GM23248 (cell line): ENCODE data around the gene TNFRSF1B. TPM values are rescaled to one million over a fixed set of nuclear protein-coding genes. Genes with fewer than 3 reads are reported as not detected.

ENCODE experiments used
- DNase-seq: peaks from one replicate; pipeline ENCODE4 v3.0.0-alpha.2; 2015
- H2AFZ ChIP-seq: fragments of 200-600 bp; sonication (generic); 2 replicates; pipeline ENCODE4 v1.6.1; 2016; ENCODE audit warnings: antibody characterized with exemption
- H3F3A ChIP-seq: fragments of 200-600 bp; sonication (generic); 2 replicates; pipeline ENCODE4 v1.6.1; 2016; ENCODE audit warnings: mild to moderate bottlenecking, antibody characterized with exemption, mixed run types; ENCODE audit not compliant: insufficient read depth
- H3K27ac ChIP-seq: fragments of 200-600 bp; sonication (generic); 2 replicates; pipeline ENCODE4 v1.5.1; 2016; ENCODE audit warnings: mild to moderate bottlenecking
- H3K27me3 ChIP-seq: fragments of 200-600 bp; sonication (generic); replicated peaks from 2 replicates; pipeline ENCODE4 v1.6.1; 2016; ENCODE audit warnings: mild to moderate bottlenecking; ENCODE audit not compliant: insufficient read depth
- H3K36me3 ChIP-seq: fragments of 200-600 bp; sonication (generic); 2 replicates; pipeline ENCODE4 v1.6.1; 2016; ENCODE audit warnings: low read depth, mild to moderate bottlenecking
- H3K4me1 ChIP-seq: fragments of 200-600 bp; sonication (generic); 2 replicates; pipeline ENCODE4 v1.6.1; 2016; ENCODE audit warnings: mild to moderate bottlenecking; ENCODE audit not compliant: insufficient read depth
- H3K4me2 ChIP-seq: fragments of 200-600 bp; sonication (generic); one replicate; pipeline ENCODE4 v1.6.1; 2016; ENCODE audit warnings: mild to moderate bottlenecking; ENCODE audit not compliant: unreplicated experiment
- H3K4me3 ChIP-seq: fragments of 200-600 bp; sonication (generic); 2 replicates; pipeline ENCODE4 v1.5.1; 2016; ENCODE audit warnings: mild to moderate bottlenecking
- H3K79me2 ChIP-seq: fragments of 200-600 bp; sonication (generic); 2 replicates; pipeline ENCODE4 v1.6.1; 2016; ENCODE audit warnings: mild to moderate bottlenecking; ENCODE audit not compliant: insufficient read depth
- H3K9ac ChIP-seq: fragments of 200-600 bp; sonication (generic); 2 replicates; pipeline ENCODE4 v1.6.1; 2016; ENCODE audit warnings: mild to moderate bottlenecking
- H3K9me2 ChIP-seq: fragments of 200-600 bp; sonication (generic); 2 replicates; pipeline ENCODE4 v1.6.1; 2016; ENCODE audit warnings: mixed run types, mild to moderate bottlenecking, moderate library complexity; ENCODE audit not compliant: insufficient read depth
- H3K9me3 ChIP-seq: fragments of 200-600 bp; sonication (generic); one replicate; pipeline ENCODE4 v1.6.1; 2017; ENCODE audit warnings: low read depth
- H4K20me1 ChIP-seq: fragments of 200-600 bp; sonication (generic); 2 replicates; pipeline ENCODE4 v1.6.0; 2016; ENCODE audit not compliant: insufficient read depth
- EZH2 ChIP-seq: fragments of 200-600 bp; sonication (generic); IDR thresholded peaks from 2 replicates; pipeline ENCODE4 v1.6.1; 2018; ENCODE audit warnings: antibody characterized with exemption, mild to moderate bottlenecking; ENCODE audit not compliant: insufficient read depth, poor library complexity, severe bottlenecking
- EZH2phosphoT487 ChIP-seq: fragments of 200-600 bp; sonication (generic); IDR thresholded peaks from 2 replicates; pipeline ENCODE4 v1.6.1; 2018; ENCODE audit warnings: antibody characterized with exemption, moderate library complexity, mild to moderate bottlenecking, low read depth; ENCODE audit not compliant: insufficient read depth
- WGBS, 2 experiments: methylation state at CpG; one replicate each; pipeline ENCODE4 v1.1.6; 2015 to 2017; ENCODE audit warnings: low lambda C conversion rate in 2 of 2, low coverage in 1 of 2; ENCODE audit errors: missing lambda C conversion rate in 2 of 2; 5-methylcytosine and 5-hydroxymethylcytosine counted together
- in situ Hi-C: fragments of 300-500 bp; cut with MboI; formaldehyde crosslinking; loops from 2 replicates; pipeline ENCODE4 v1.15.0; 2020
- polyA plus RNA-seq: library from polyadenylated mRNA; unstranded; fragments of >200 nt; fragmentation: Nextera tagmentation; extraction: Ambion mirVana; gene quantifications from 2 replicates; pipeline ENCODE4 v1.2.1, GENCODE V29; 2016
- total RNA-seq: library from RNA; depleted of rRNA; stranded (reverse); fragments of >200 nt; shearing (Covaris generic); gene quantifications from 2 replicates; pipeline ENCODE4 v1.2.3, GENCODE V29; 2014

Gene TNFRSF1B
- total and polyA plus RNA-seq, 2 experiments from 2014 or later: 1.1 to 2.9 TPM

DNA sequence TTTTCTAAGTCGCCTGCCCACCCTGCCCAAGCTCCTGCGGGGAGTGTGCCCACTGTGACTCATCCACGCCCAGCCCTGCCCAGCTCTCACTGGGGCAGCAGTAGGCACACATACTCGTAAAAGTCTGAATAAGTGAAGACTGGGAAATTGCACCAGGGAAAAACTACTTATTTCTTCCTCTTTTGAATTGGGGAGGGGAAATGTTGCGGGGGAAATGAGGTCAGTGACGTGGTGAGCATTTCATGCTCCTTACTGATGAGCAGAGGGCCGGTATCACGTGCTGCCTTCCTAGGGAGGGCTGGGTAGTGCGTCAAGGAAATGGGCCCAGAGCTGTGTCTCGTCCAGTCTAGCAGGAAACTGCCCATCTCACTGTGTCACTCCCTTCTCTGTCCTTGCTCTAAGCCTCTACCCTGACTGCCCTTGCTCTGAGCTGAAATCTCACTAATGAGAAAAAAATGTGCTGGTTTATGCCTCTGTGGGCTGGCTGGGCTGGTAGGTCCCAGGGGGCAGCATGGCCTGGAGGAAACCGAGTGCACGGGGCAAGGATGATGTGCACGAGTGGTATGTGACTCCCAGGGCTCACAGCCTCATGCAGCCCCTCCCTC is 13.5 kb upstream of the TNFRSF1B start:
- Histone ChIP-seq H3K27ac (peak overlapping the region; percentile 77), H3K9ac (peak overlapping the region; percentile 47), H3F3A (peaks cover 8% of the 10 kb centered on the region; the same call in 1 of the 2 replicates), H3K9me2 (no peaks in the 10 kb centered on the region), H2AFZ (peak overlapping the region; percentile 54), H3K36me3 (no peaks in the 10 kb centered on the region), H3K4me3 (no peak overlapping the region), H4K20me1 (no peaks in the 10 kb centered on the region), H3K79me2 (no peaks in the 10 kb centered on the region), H3K4me2 (peak overlapping the region; percentile 61), H3K4me1 (peaks cover 15% of the 10 kb centered on the region), H3K27me3 (no peaks in the 10 kb centered on the region), H3K9me3 (no peaks in the 10 kb centered on the region)
- in situ Hi-C loops: no loop called here
- WGBS, 2 experiments: 29 to 33% methylated on average over 13 of the region's 13 CpGs
- TF ChIP-seq EZH2 (no peak), EZH2phosphoT487 (no peak)
- peak; percentile 93 for DNase-seq

DNA sequence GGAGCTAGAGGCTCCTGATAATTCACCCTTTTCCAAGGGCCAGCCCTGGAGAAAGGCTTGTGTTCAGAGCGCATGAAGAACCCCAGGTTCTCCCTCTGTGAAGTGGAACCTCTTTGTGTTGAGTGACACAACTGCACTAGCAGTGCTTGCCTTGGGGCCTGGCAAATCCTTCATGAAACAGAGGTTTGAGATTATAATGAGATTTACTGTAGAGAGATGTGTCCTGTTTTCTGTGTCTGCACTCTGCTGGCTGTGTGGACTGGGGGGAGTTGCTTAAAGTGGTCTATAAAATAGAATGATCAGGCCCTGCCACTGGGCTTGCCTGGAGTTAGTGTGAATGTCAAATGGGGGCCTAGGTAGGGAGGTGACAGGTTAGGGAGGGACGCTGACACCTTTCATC is 11.5 kb upstream of the TNFRSF1B start:
- no peak overlapping the region for H2AFZ ChIP-seq

DNA sequence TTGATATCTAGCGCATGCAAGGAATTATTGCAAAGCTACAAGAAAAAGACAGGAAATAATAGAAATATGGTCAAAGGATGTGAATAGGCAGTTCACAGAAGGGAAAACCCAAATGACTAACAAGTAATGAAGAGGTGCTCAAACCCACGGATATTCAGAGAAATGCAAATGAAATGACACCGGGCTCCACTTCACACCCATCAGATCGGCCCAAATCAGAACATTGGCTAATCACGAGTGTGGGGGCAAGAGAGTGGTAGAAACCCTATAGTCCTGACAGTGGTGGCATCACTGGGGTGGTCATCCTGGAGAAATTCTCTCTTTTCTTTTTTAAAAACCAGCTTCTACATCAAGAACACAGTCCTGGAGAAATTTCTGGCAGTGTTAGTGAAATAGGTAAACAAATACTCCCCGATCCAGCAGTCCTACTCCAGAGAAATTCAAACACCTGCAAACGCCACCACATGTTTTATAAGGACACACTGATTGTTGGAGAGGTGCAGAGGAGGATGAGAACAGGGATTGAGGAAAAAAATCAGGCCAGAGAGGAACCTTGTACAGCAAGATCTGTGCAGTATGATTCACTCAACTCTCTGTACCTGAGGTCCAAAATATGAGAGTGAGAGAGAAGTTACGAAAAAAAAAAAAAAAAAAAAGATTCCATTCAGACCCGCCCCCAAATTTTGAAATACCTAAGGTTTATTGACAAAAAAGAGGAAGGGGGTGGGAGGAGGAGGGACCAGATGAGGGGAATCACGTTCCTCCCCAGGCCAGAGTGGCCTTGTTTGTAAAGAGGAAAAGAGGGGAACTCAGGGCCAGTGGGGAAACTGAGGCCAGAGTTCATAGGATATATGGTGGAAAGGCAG is 9.2 kb upstream of the TNFRSF1B start:
- WGBS, 2 experiments: 80 to 82% methylated on average over 9 to 10 of the region's 10 CpGs
- no peak overlapping the region for H2AFZ ChIP-seq

More for the DNA sequence above, 11.5 kb upstream of the TNFRSF1B start:
- H3K4me3 ChIP-seq: no peak overlapping the region
- H3K9me3 ChIP-seq: no peaks in the 10 kb centered on the region
- H3K9me2 ChIP-seq: no peaks in the 10 kb centered on the region
- no peaks in the 10 kb centered on the region for H3K79me2 ChIP-seq
- H3K9ac ChIP-seq: no peak overlapping the region
- no peak overlapping the region for H3K4me2 ChIP-seq
- no peaks in the 10 kb centered on the region for H3K36me3 ChIP-seq
- no peak for DNase-seq
- in situ Hi-C loops: no loop called here
- no peaks in the 10 kb centered on the region for H4K20me1 ChIP-seq
- WGBS, 2 experiments: 73 to 77% methylated on average over 2 of the region's 2 CpGs
- H3K27ac ChIP-seq: no peak overlapping the region
- H3K4me1 ChIP-seq: peaks cover 15% of the 10 kb centered on the region
- H3K27me3 ChIP-seq: no peaks in the 10 kb centered on the region
- TF ChIP-seq EZH2phosphoT487 (no peak), EZH2 (no peak)
- peaks cover 8% of the 10 kb centered on the region; the same call in 1 of the 2 replicates for H3F3A ChIP-seq

DNA sequence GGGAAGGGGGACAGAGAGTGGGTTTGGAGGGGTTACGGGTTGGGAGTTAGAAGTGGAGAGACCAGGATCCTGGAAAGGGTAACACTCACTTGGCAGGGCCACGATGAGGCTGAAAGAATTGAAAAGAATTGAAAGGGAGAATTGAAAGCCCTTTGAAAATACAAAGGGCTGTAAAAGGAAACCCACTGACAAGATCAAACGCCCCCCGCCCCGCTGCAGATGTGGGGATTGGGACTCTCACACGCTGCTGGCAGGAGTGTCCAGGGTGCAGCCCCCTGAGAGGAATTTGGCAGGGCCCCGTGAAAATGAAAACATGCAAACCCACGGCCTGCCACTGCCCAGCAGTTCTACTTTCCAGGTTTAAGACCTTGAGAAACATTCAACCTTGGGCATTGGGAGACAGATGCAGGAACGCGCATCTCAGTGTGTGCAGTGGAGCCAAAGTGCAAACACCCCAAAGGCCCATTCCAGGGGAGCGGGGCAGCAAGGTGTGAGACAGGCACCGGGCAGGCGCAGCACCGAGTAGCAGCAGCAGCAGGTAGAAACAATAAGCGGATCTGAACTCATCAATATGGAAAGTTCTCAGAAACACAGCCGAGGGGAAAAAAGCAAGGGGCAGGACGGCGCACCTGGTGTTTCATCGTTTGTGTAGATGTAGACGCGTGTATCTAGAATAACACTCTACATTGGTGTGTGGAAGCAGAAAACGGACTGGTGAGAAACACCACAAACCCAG is 8.3 kb upstream of the TNFRSF1B start:
- 79 to 80% methylated on average over 20 to 22 of the region's 22 CpGs for WGBS, 2 experiments
- H3K4me1 ChIP-seq: peaks cover 22% of the 10 kb centered on the region
- H3K27me3 ChIP-seq: no peaks in the 10 kb centered on the region
- no peaks in the 10 kb centered on the region for H4K20me1 ChIP-seq
- in situ Hi-C loops: no loop called here
- no peak overlapping the region for H2AFZ ChIP-seq
- H3K9me3 ChIP-seq: no peaks in the 10 kb centered on the region
- TF ChIP-seq EZH2phosphoT487: no peak
- TF ChIP-seq EZH2: no peak
- H3K4me2 ChIP-seq: no peak overlapping the region
- no peaks in the 10 kb centered on the region for H3K9me2 ChIP-seq
- H3F3A ChIP-seq: no peaks in the 10 kb centered on the region
- H3K27ac ChIP-seq: no peak overlapping the region
- H3K4me3 ChIP-seq: no peak overlapping the region
- H3K36me3 ChIP-seq: no peaks in the 10 kb centered on the region
- H3K9ac ChIP-seq: no peak overlapping the region
- DNase-seq: no peak
- H3K79me2 ChIP-seq: no peaks in the 10 kb centered on the region

More for the DNA sequence above, 9.2 kb upstream of the TNFRSF1B start:
- Histone ChIP-seq H3K27me3 (no peaks in the 10 kb centered on the region), H3K4me1 (peaks cover 31% of the 10 kb centered on the region), H4K20me1 (no peaks in the 10 kb centered on the region), H3K4me2 (no peak overlapping the region), H3K27ac (no peak overlapping the region), H3K9me2 (no peaks in the 10 kb centered on the region), H3K4me3 (no peak overlapping the region), H3K9ac (no peak overlapping the region), H3F3A (peaks cover 8% of the 10 kb centered on the region; the same call in 1 of the 2 replicates), H3K79me2 (no peaks in the 10 kb centered on the region), H3K9me3 (no peaks in the 10 kb centered on the region), H3K36me3 (no peaks in the 10 kb centered on the region)
- TF ChIP-seq EZH2 (no peak), EZH2phosphoT487 (no peak)
- DNase-seq: no peak
- in situ Hi-C loops: no loop called here
